Measurements from ENCODE around the gene NPIPA3. TPM values are rescaled to one million over a fixed set of nuclear protein-coding genes. Genes with fewer than 3 reads are reported as not detected.
"Not testable (repeated sequence)": the region's sequence is repeated elsewhere in the genome, so short reads cannot be mapped to it uniquely, and the experiment has no call there.

Gene NPIPA3
- total RNA-seq, 1 donor from 2014 or later, result 2.9 TPM

DNA sequence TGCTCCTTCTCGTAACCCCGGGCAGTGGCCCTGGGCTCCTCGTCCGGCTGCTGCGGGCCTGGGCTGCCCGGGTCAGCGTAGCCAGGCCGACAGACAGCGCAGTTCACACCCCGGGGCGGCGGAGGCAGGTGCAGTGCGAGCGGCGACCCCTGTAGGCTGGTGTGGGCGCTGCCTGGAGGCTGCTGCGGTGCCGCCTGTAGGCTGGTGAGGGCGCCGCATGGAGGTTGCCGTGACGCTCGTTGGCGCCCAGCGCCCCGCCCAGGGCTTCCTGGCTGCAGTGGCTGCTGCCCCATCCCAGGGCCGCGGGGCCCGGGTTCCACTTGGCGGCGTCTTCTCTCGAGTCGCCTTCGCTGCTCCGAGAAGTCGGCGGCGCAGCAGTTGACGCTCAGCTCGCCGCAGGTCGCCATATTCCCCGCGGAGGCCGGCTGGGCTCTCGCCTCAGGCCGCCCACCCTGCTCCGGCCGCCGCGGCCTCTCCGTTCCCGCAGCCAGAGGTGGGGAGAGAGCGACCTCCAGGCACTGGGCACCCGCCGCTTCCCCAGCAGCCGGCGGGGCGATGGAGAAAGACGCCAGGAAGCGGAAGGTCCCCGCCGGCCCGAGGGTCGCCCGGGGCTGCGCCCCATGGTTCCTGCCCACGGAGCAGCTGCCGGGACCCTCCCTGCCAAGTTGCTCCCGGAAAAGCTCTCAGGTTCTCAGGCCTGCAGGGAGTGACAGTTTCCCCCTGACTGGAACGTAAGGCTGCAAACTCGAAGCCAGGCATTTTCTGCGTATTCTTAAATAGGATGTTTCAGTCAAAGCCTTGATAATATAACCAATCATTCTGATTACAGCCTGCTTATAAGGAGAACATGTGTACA lies 39.3 kb downstream of the NPIPA3 start, which contains the start of gene NPIPA2:
Gene NPIPA2 (plus strand): TSS at position 261 of the 856 bp plus-strand sequence. CDS start 5,533 bp downstream, outside the sequence.
- intact Hi-C loops (cut with micrococcal nuclease), result not testable (repeated sequence)

DNA sequence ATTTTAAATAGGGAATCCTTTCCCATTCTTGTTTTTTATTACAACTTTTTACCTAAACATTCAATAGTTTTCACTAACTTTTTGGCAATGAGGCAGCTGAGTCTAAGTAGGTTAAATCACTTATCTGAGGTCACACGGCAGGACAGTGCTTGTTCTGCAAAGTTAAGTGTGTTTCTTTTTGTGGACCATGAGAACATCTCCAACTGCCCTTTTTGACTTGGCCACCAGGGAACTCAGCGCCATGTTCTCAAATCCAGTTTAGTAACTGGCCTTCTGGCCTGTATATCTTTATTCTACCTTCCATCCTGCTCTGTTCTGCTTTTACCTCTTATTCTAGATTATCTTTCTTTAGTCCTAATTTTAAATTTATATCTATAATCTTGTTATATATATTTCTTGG lies 70.4 kb downstream of the NPIPA3 start:
- intact Hi-C loops (cut with micrococcal nuclease), result not testable (repeated sequence)

DNA sequence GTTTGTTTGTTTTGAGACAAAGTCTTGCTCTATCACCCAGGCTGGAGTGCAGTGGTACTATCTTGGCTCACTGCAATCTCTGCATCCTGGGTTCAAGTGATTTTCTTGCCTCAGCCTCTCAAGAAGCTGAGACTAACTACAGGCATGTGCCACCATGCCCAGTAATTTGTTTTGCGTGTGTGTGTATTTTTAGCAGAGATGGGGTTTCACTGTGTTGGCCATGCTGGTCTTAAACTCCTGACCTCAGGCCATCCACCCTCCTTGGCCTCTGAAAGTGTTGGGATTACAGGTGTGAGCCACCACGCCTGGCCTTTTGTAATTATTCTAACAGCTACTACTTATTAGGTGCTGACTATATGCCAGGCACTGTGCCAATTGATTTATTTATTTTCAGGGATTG lies 72.4 kb downstream of the NPIPA3 start:
- intact Hi-C loops (cut with micrococcal nuclease), result not testable (repeated sequence)

Other genes starting within 250 kb of the NPIPA3 start
- 44.3 and 47.2 TPM in 2 replicates for gene PARN, start 73.2 kb upstream of the NPIPA3 start, total RNA-seq
- 54.1 and 60.2 TPM in 2 replicates for gene BFAR, start 70.5 kb upstream of the NPIPA3 start, total RNA-seq
- not detected in 2 replicates for gene PLA2G10, start 9.1 kb upstream of the NPIPA3 start, total RNA-seq
- gene NPIPA2, start 39.1 kb downstream of the NPIPA3 start, total RNA-seq, result 5.8 and 7.7 TPM in 2 replicates
- gene NOMO1, start 130.3 kb downstream of the NPIPA3 start, total RNA-seq, result 60.7 and 65.0 TPM in 2 replicates
- 89.1 and 101 TPM in 2 replicates for gene NPIPA1, start 234.0 kb downstream of the NPIPA3 start, total RNA-seq

Measured in T-helper 2 cell treated with Interferon-gamma antibody and Interleukin-4, amounts not matched to agents 100 ng/mL and 5 ng/mL, for 36 hours (primary cell).